HG02798 (cell line): ENCODE data around the gene ZC3H10.

ENCODE experiments used
- ATAC-seq: cut with Tn5 transposase; IDR thresholded peaks from one replicate; pipeline ENCODE4 v1.9.1; 2021; ENCODE audit warnings: mild to moderate bottlenecking; ENCODE audit not compliant: unreplicated experiment, poor library complexity

Gene ZC3H10

GRCh38 chr12:56126732-56127239 lies 8.7 kb downstream of the ZC3H10 start:
- no peak for ATAC-seq

GRCh38 chr12:56127485-56127887 lies 9.4 kb downstream of the ZC3H10 start:
- no peak for ATAC-seq

GRCh38 chr12:56127888-56128669 lies 10.0 kb downstream of the ZC3H10 start, which contains the start of gene ESYT1:
Gene ESYT1, plus strand, starts transcription at chr12:56128267. Its CDS starts 53 bp downstream, at chr12:56128320.
- ATAC-seq, result peak; percentile 93

GRCh38 chr12:56128670-56129205 lies 10.7 kb downstream of the ZC3H10 start:
- no peak for ATAC-seq

- peak; percentile 28 for ATAC-seq
These were observed 11.3 kb downstream of the ZC3H10 start for GRCh38 chr12:56129206-56129941.

GRCh38 chr12:56129942-56130495 lies 12.0 kb downstream of the ZC3H10 start:
- no peak for ATAC-seq

- ATAC-seq, result no peak
These were observed 12.8 kb downstream of the ZC3H10 start for GRCh38 chr12:56130876-56131275.

GRCh38 chr12:56134897-56135296 lies 16.8 kb downstream of the ZC3H10 start:
- ATAC-seq, result no peak

GRCh38 chr12:56137853-56138571 lies 19.9 kb downstream of the ZC3H10 start:
- ATAC-seq, result no peak

- ATAC-seq, result no peak
These were observed 24.1 kb downstream of the ZC3H10 start for GRCh38 chr12:56141946-56142784.

GRCh38 chr12:56143217-56143616 lies 25.2 kb downstream of the ZC3H10 start:
- no peak for ATAC-seq

GRCh38 chr12:56143870-56144269 lies 25.8 kb downstream of the ZC3H10 start:
- no peak for ATAC-seq

GRCh38 chr12:56145217-56145616 lies 27.2 kb downstream of the ZC3H10 start:
- ATAC-seq, result no peak

- no peak for ATAC-seq
These were observed 28.7 kb downstream of the ZC3H10 start for GRCh38 chr12:56146492-56147460.

- no peak for ATAC-seq
These were observed 32.5 kb downstream of the ZC3H10 start for GRCh38 chr12:56150563-56150962.

- ATAC-seq, result peak; percentile 52
These were observed 33.6 kb downstream of the ZC3H10 start for GRCh38 chr12:56151672-56152131.

- peak; percentile 95 for ATAC-seq
These were observed 34.2 kb downstream of the ZC3H10 start, which contains the start of gene MYL6B for GRCh38 chr12:56152132-56152755. Gene MYL6B, plus strand, starts transcription at chr12:56152587. Its CDS starts 1,332 bp downstream, at chr12:56153919.
